Sigmoid colon (tissue), 4 donors: ENCODE data around the gene CD83.

ENCODE experiments used
- EP300 ChIP-seq, 4 donors: sonication (generic); formaldehyde crosslinking; IDR thresholded peaks; one replicate each; pipeline ENCODE4 v1.6.1; 2017; ENCODE audit warnings: antibody characterized with exemption in 4 of 4
- POLR2A ChIP-seq, 2 donors: fragments of 450-650 bp; IDR thresholded peaks; one replicate each; pipeline ENCODE4 v1.6.1; 2016; ENCODE audit warnings: antibody characterized with exemption in 2 of 2, mild to moderate bottlenecking in 2 of 2, moderate library complexity in 2 of 2
- POLR2AphosphoS5 ChIP-seq, 4 donors: sonication (generic); formaldehyde crosslinking; IDR thresholded peaks; one replicate each; pipeline ENCODE4 v1.6.1; 2017; ENCODE audit warnings: antibody characterized with exemption in 4 of 4
- TF ChIP-seq, protein P1 (sequence below), 4 experiments: fragments of 450-650 bp in 3 of 4; fragments of 200-600 bp in 1 of 4; IDR thresholded peaks; one replicate each; pipeline ENCODE4 v1.5.1; 2016 to 2019; ENCODE audit warnings: antibody characterized with exemption in 4 of 4, mild to moderate bottlenecking in 3 of 4, moderate library complexity in 2 of 4

- TF ChIP-seq, protein P1, sequence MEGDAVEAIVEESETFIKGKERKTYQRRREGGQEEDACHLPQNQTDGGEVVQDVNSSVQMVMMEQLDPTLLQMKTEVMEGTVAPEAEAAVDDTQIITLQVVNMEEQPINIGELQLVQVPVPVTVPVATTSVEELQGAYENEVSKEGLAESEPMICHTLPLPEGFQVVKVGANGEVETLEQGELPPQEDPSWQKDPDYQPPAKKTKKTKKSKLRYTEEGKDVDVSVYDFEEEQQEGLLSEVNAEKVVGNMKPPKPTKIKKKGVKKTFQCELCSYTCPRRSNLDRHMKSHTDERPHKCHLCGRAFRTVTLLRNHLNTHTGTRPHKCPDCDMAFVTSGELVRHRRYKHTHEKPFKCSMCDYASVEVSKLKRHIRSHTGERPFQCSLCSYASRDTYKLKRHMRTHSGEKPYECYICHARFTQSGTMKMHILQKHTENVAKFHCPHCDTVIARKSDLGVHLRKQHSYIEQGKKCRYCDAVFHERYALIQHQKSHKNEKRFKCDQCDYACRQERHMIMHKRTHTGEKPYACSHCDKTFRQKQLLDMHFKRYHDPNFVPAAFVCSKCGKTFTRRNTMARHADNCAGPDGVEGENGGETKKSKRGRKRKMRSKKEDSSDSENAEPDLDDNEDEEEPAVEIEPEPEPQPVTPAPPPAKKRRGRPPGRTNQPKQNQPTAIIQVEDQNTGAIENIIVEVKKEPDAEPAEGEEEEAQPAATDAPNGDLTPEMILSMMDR (IDR thresholded peaks at IDR 0.05): no peak
- TF ChIP-seq POLR2AphosphoS5 (IDR thresholded peaks at IDR 0.05): no peak
- no peak for TF ChIP-seq POLR2A (IDR thresholded peaks at IDR 0.05)
- no peak for TF ChIP-seq EP300 (IDR thresholded peaks at IDR 0.05)
Observed at GRCh38 chr6:14146506-14147096, 29.0 kb downstream of the CD83 start.
